ENCODE data around the gene ZFAND3.

ZFAND3 gene

DNA sequence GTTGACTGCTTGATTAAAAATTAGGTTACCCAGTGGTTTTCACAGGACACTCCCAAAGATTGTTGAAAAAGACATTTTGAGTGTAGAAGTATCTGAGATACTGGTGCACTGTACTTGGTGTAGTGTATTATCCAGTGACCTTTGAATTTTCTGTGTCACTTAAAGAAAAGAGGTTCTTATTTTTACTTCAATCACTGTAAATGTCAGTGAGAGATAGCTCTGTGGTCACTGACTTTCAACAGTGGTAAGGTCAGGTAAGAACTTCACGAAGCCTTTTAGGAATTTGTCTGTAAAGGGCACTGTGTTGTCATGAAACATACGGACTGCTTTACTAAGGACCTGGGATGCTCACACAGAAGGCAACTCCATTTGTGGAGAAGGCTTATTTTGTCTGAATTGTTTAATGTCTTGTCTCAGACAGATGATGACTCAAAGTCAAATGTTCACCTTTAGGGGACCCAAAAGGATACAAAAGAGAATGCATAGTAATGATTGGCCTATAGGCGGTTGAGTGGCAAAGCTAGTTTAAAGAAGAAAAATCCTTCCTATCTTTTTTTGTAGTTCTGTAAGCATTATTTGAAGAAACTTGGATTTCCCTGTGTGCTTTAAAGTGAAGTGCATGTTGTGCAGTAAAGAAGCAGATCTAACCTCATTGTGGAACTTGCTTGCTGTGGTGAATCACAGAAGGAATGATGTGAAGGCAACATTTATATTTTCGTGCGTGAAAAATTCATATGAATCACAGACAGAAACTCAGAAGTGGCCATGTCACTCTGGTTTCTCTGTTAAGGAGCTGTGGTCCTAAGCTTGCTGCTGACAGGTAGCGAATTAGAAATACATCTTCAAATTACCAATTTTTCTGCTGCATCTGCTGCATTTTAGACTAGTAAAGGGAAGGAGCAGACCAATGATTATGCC lies 47.3 kb downstream of the ZFAND3 start:
- Histone ChIP-seq H3K36me3 (ENCODE audit: insufficient read depth, insufficient read length, low read length) (no peaks in the 10 kb centered on the region), H3K9me3 (ENCODE audit: insufficient read depth, low read length) (no peaks in the 10 kb centered on the region), H3K4me3 (ENCODE audit: insufficient read length, low read depth) (no peak overlapping the region), H3K9ac (ENCODE audit: insufficient read length, low read depth) (no peak overlapping the region), H3K27me3 (ENCODE audit: insufficient read depth, insufficient read length) (no peaks in the 10 kb centered on the region), H3K4me1 (ENCODE audit: insufficient read depth, insufficient read length) (no peaks in the 10 kb centered on the region)
- TF ChIP-seq ZNF274 (IDR thresholded peaks at IDR 0.05; ENCODE audit: low read depth, low read length) (no peak), YY1 (IDR thresholded peaks at IDR 0.05; ENCODE audit: insufficient read depth, insufficient read length) (no peak), SUZ12 (IDR thresholded peaks at IDR 0.05; ENCODE audit: extremely low read depth, insufficient read depth, insufficient read length) (no peak)
- no peak for DNase-seq (ENCODE audit: low read depth, low spot score)

DNA sequence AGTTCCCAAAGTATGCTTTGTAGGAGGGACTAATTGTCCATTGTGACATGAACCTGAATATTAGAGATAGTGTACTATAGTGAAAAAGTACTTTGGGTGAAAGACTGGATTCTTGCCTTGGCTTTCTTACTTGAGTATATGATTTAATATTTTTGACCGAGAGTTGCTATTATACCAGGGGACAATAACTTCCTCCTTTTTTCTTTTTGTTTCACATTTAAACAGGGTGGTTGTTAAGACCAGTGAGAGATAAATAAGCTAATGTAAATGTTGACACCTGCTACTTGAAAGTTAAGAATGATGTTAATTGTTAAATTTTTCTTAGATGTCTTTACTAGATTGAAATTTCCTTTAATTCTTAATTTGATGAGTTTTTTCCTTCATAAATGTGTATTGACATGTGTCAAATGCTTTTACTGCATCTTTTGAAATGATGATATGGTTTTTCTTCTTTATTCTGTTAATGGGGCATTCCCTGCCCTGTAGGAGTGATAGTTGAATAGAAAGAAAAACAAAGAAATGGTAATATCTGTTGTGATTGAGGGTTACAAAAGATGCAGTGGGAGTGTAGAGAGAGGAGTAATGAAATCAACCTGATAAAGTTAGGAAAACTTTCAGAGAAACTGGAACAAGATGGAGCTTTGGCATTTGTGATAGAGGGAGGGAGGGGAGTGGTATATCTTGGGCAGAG lies 48.4 kb downstream of the ZFAND3 start:
- Histone ChIP-seq H3K9me3 (ENCODE audit: insufficient read depth, low read length) (no peaks in the 10 kb centered on the region), H3K4me1 (ENCODE audit: insufficient read depth, insufficient read length) (no peaks in the 10 kb centered on the region), H3K36me3 (ENCODE audit: insufficient read depth, insufficient read length, low read length) (no peaks in the 10 kb centered on the region), H3K9ac (ENCODE audit: insufficient read length, low read depth) (no peak overlapping the region), H3K27me3 (ENCODE audit: insufficient read depth, insufficient read length) (no peaks in the 10 kb centered on the region), H3K4me3 (ENCODE audit: insufficient read length, low read depth) (no peak overlapping the region)
- TF ChIP-seq YY1 (IDR thresholded peaks at IDR 0.05; ENCODE audit: insufficient read depth, insufficient read length) (no peak), SUZ12 (IDR thresholded peaks at IDR 0.05; ENCODE audit: extremely low read depth, insufficient read depth, insufficient read length) (no peak), ZNF274 (IDR thresholded peaks at IDR 0.05; ENCODE audit: low read depth, low read length) (no peak)
- DNase-seq (ENCODE audit: low read depth, low spot score): no peak

DNA sequence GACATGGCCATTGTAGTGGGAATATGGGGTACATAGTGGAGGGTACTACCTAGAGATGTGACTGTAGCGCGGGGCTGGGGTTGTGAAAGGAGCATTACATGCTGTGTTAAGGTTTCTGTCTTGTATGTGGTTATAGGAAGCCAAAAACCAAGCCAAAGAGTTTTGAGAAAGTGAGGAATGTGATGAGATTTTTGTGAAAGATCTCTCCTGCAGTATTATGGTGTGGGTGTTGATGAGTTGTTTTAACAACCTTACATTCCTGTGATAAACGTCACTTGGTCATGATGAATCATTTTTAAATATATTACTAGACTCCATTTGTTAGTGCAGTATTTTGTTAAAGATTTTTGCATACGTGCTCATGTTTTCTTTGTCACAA lies 48.9 kb downstream of the ZFAND3 start:
- Histone ChIP-seq H3K36me3 (ENCODE audit: insufficient read depth, insufficient read length, low read length) (no peaks in the 10 kb centered on the region), H3K4me1 (ENCODE audit: insufficient read depth, insufficient read length) (no peaks in the 10 kb centered on the region), H3K9ac (ENCODE audit: insufficient read length, low read depth) (no peak overlapping the region), H3K27me3 (ENCODE audit: insufficient read depth, insufficient read length) (no peaks in the 10 kb centered on the region), H3K9me3 (ENCODE audit: insufficient read depth, low read length) (no peaks in the 10 kb centered on the region), H3K4me3 (ENCODE audit: insufficient read length, low read depth) (no peak overlapping the region)
- no peak for DNase-seq (ENCODE audit: low read depth, low spot score)
- TF ChIP-seq YY1 (IDR thresholded peaks at IDR 0.05; ENCODE audit: insufficient read depth, insufficient read length): no peak
- TF ChIP-seq ZNF274 (IDR thresholded peaks at IDR 0.05; ENCODE audit: low read depth, low read length): no peak
- no peak for TF ChIP-seq SUZ12 (IDR thresholded peaks at IDR 0.05; ENCODE audit: extremely low read depth, insufficient read depth, insufficient read length)

DNA sequence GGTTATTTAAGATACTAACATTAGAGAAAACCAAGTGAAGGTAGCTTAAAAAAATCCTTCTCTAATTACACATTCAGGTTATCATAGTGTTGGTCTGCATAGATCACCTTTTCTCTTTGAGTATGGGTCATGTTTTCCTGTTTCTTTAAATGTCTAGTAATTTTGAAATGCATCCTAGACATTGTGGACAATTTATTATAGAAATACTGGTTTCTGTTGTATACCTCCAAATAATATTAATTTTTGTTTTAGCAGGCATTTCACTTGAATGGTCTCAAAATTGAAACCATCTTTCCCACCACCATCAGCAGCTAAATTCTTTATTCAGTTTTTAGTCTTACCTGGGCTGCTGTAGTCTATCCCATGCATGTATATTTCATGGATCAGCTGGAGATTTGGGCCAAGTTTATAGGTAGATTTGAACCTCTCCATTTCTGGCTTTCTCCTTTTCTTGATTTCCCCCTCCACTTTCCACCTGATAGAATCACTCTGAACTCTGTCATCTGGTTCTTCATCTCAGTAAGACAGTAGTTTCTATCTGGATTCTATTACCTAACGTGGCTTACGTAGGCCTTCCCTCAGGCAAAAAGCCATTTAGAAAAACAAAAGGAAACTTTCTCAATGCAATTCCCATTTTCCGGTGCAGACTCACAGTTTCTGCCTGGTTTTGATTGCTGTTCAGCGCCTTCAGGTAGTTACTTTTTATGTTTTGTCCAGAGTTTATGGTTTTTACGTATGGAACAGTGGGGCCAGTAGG lies 52.3 kb downstream of the ZFAND3 start:
- DNase-seq (ENCODE audit: low read depth, low spot score): no peak
- Histone ChIP-seq H3K36me3 (ENCODE audit: insufficient read depth, insufficient read length, low read length) (no peaks in the 10 kb centered on the region), H3K4me3 (ENCODE audit: insufficient read length, low read depth) (no peak overlapping the region), H3K9me3 (ENCODE audit: insufficient read depth, low read length) (no peaks in the 10 kb centered on the region), H3K4me1 (ENCODE audit: insufficient read depth, insufficient read length) (no peaks in the 10 kb centered on the region), H3K27me3 (ENCODE audit: insufficient read depth, insufficient read length) (no peaks in the 10 kb centered on the region), H3K9ac (ENCODE audit: insufficient read length, low read depth) (no peak overlapping the region)
- no peak for TF ChIP-seq ZNF274 (IDR thresholded peaks at IDR 0.05; ENCODE audit: low read depth, low read length)
- no peak for TF ChIP-seq YY1 (IDR thresholded peaks at IDR 0.05; ENCODE audit: insufficient read depth, insufficient read length)
- TF ChIP-seq SUZ12 (IDR thresholded peaks at IDR 0.05; ENCODE audit: extremely low read depth, insufficient read depth, insufficient read length): no peak

DNA sequence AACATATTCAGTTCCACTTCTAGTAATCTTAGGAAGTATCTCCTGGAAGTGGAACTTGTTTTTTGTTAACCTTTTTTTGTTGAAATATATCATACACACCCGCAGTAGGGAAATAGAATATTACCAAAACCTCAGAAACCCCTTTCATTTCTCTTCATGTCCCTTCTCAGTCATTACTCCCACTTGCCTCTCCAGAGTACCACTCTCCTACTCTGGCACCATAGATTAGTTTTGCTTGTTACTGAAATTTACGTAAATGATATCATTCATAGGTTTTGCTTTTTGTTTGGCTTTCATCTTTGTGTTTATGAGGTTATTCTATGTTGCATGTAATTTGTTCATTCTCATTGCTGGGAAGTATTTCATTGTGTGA lies 52.8 kb downstream of the ZFAND3 start:
- Histone ChIP-seq H3K4me3 (ENCODE audit: insufficient read length, low read depth) (no peak overlapping the region), H3K36me3 (ENCODE audit: insufficient read depth, insufficient read length, low read length) (no peaks in the 10 kb centered on the region), H3K9ac (ENCODE audit: insufficient read length, low read depth) (no peak overlapping the region), H3K27me3 (ENCODE audit: insufficient read depth, insufficient read length) (no peaks in the 10 kb centered on the region), H3K4me1 (ENCODE audit: insufficient read depth, insufficient read length) (no peaks in the 10 kb centered on the region), H3K9me3 (ENCODE audit: insufficient read depth, low read length) (no peaks in the 10 kb centered on the region)
- DNase-seq (ENCODE audit: low read depth, low spot score): no peak
- TF ChIP-seq SUZ12 (IDR thresholded peaks at IDR 0.05; ENCODE audit: extremely low read depth, insufficient read depth, insufficient read length) (no peak), ZNF274 (IDR thresholded peaks at IDR 0.05; ENCODE audit: low read depth, low read length) (no peak), YY1 (IDR thresholded peaks at IDR 0.05; ENCODE audit: insufficient read depth, insufficient read length) (no peak)

DNA sequence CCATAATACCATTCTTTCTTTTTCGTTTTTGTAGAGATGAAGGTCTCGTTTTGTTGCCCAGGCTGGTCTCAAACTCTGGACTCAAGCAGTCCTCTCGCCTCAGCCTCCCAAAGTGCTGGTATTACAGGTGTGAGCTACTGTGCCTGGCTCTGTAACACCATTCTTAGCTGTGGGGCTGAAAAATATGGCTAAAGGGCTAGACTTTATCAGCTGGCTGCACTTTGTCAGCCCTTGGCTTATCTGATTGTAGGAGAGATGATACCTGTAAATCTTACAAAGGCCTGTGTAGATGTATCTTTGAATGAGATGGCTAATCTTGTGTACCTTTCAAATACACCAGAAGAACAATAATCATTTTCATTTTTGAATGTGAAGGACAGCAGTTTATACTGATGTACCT lies 55.2 kb downstream of the ZFAND3 start:
- Histone ChIP-seq H3K36me3 (ENCODE audit: insufficient read depth, insufficient read length, low read length) (no peaks in the 10 kb centered on the region), H3K9me3 (ENCODE audit: insufficient read depth, low read length) (no peaks in the 10 kb centered on the region), H3K4me1 (ENCODE audit: insufficient read depth, insufficient read length) (no peaks in the 10 kb centered on the region), H3K4me3 (ENCODE audit: insufficient read length, low read depth) (no peak overlapping the region), H3K27me3 (ENCODE audit: insufficient read depth, insufficient read length) (no peaks in the 10 kb centered on the region), H3K9ac (ENCODE audit: insufficient read length, low read depth) (no peak overlapping the region)
- no peak for TF ChIP-seq ZNF274 (IDR thresholded peaks at IDR 0.05; ENCODE audit: low read depth, low read length)
- DNase-seq (ENCODE audit: low read depth, low spot score): no peak

Measured in NT2/D1 (cell line).